Activated B cell treated with CpG ODN at 0.5 μM for 24 hours (primary cell): ENCODE measurements around the gene IGFBP1. TPM values are rescaled to one million over a fixed set of nuclear protein-coding genes. Genes with fewer than 3 reads are reported as not detected.

Experiments used
- ATAC-seq: fragments of 200-7000 bp; cut with Tn5 transposase; one replicate; pipeline ENCODE4 v1.10.0; 2021; ENCODE audit warnings: low read depth, mild to moderate bottlenecking, moderate library complexity
- CTCF ChIA-PET: fragments of 350-600 bp; sonication (Branson Sonifier 250); formaldehyde crosslinking; loops from one replicate; lab custom pipeline; 2021; ENCODE audit warnings: antibody characterized with exemption; lab: Charles Lee
- POLR2A ChIA-PET: fragments of 350-600 bp; sonication (Branson Sonifier 250); formaldehyde crosslinking; loops from one replicate; lab custom pipeline; 2021; ENCODE audit warnings: antibody characterized with exemption; lab: Charles Lee
- DNase-seq: peaks from one replicate; pipeline ENCODE4 v3.0.0; 2022
- H3K27ac Mint-ChIP-seq: one replicate; pipeline ENCODE4 v1.8.0; 2020; ENCODE audit warnings: mixed read lengths
- H3K27me3 Mint-ChIP-seq: one replicate; pipeline ENCODE4 v1.8.0; 2021; ENCODE audit warnings: mixed read lengths
- H3K36me3 Mint-ChIP-seq: one replicate; pipeline ENCODE4 v1.8.0; 2021; ENCODE audit warnings: low read depth, mixed read lengths
- H3K4me1 Mint-ChIP-seq: one replicate; pipeline ENCODE4 v1.8.0; 2021; ENCODE audit warnings: mixed read lengths
- H3K4me3 Mint-ChIP-seq: one replicate; pipeline ENCODE4 v1.8.0; 2020; ENCODE audit warnings: mild to moderate bottlenecking, mixed read lengths
- H3K9me3 Mint-ChIP-seq: one replicate; pipeline ENCODE4 v1.8.0; 2020; ENCODE audit warnings: mixed read lengths
- intact Hi-C: fragments of 100-400 bp; cut with micrococcal nuclease; formaldehyde crosslinking; loops from one replicate; pipeline ENCODE4 v1.15.1; 2024
- total RNA-seq: library from RNA; stranded (reverse); gene quantifications from 2 replicates; pipeline ENCODE4 v1.2.3, GENCODE V29; 2022
- TF ChIP-seq, protein P1 (sequence below): fragments of 200-600 bp; IDR thresholded peaks from one replicate; pipeline ENCODE4 v1.8.0; 2022; ENCODE audit warnings: antibody characterized with exemption, mild to moderate bottlenecking

Gene IGFBP1
- total RNA-seq, 1 donor from 2014 or later, result not detected

DNA sequence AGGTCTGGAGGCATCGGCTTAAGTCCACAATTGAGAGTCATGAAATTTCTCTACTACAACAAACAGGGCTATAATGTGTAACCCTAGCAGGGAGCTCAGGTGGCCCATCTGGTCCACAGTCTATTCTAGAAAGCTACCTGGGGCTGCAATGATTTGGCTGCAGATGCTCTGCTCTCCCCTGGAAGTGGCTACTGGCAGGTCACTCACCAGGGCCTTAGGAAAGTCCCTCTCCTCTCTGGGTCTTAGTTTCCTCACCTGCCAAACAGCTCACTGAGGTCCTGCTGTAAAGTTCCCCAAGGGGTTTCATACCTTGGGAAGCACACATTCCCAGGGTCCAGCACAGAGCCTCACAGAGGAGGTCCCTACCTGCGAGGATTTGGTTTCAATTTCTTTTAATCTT is 30.3 kb downstream of the IGFBP1 start:
- no peak overlapping the region for H3K4me3 Mint-ChIP-seq
- DNase-seq (no peak), ATAC-seq (no peak)
- no peak overlapping the region for H3K27ac Mint-ChIP-seq
- TF ChIP-seq, protein P1, sequence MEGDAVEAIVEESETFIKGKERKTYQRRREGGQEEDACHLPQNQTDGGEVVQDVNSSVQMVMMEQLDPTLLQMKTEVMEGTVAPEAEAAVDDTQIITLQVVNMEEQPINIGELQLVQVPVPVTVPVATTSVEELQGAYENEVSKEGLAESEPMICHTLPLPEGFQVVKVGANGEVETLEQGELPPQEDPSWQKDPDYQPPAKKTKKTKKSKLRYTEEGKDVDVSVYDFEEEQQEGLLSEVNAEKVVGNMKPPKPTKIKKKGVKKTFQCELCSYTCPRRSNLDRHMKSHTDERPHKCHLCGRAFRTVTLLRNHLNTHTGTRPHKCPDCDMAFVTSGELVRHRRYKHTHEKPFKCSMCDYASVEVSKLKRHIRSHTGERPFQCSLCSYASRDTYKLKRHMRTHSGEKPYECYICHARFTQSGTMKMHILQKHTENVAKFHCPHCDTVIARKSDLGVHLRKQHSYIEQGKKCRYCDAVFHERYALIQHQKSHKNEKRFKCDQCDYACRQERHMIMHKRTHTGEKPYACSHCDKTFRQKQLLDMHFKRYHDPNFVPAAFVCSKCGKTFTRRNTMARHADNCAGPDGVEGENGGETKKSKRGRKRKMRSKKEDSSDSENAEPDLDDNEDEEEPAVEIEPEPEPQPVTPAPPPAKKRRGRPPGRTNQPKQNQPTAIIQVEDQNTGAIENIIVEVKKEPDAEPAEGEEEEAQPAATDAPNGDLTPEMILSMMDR, result no peak
- POLR2A ChIA-PET, result no interaction called here
- intact Hi-C loops, result no loop called here
- H3K9me3 Mint-ChIP-seq, result no peaks in the 10 kb centered on the region
- H3K27me3 Mint-ChIP-seq, result peaks cover 58% of the 10 kb centered on the region
- peaks cover 18% of the 10 kb centered on the region for H3K4me1 Mint-ChIP-seq
- CTCF ChIA-PET, result interaction anchor here (1.2 to 3.1 kb wide), 3 partner anchors 11 to 1335 kb away, joined by 3 to 12 read pairs (median 4); no protein-coding TSS in a partner anchor
- H3K36me3 Mint-ChIP-seq, result no peaks in the 10 kb centered on the region

DNA sequence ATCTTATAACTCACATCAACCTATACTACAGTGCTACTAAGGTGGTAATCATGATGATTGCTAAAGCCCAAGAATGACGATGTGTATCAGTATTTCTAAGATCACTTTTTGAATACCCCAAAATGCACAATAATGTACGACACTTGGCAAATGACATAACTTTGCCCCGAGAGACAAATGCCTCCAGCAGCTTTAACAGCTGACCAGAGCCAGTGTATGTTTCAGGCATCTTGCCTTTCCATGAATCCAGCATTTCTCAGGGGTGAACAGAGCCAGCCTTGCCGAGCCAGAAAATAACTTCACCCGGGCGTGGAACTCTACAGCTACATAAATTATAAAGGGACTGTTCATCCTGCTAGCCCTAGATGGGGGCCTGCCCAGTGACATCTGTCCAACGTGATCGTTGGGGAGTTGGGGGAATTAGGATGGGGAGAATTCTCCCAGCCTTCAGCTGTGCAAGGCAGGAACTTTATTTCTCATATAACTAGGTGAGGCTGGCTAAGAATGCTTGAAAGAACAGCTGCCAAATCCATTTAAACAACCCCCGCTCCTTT is 31.0 kb downstream of the IGFBP1 start:
- CTCF ChIA-PET, result interaction anchor here (1.4 to 3.1 kb wide), 2 partner anchors 10 to 1334 kb away, joined by 4 to 12 read pairs; no protein-coding TSS in a partner anchor
- Mint-ChIP-seq H3K27ac (no peak overlapping the region), H3K4me3 (no peak overlapping the region), H3K27me3 (peaks cover 62% of the 10 kb centered on the region), H3K4me1 (peaks cover 18% of the 10 kb centered on the region), H3K9me3 (no peaks in the 10 kb centered on the region), H3K36me3 (no peaks in the 10 kb centered on the region)
- POLR2A ChIA-PET, result no interaction called here
- no peak for ATAC-seq
- DNase-seq, result no peak
- TF ChIP-seq, protein P1, result no peak
- intact Hi-C loops, result no loop called here

DNA sequence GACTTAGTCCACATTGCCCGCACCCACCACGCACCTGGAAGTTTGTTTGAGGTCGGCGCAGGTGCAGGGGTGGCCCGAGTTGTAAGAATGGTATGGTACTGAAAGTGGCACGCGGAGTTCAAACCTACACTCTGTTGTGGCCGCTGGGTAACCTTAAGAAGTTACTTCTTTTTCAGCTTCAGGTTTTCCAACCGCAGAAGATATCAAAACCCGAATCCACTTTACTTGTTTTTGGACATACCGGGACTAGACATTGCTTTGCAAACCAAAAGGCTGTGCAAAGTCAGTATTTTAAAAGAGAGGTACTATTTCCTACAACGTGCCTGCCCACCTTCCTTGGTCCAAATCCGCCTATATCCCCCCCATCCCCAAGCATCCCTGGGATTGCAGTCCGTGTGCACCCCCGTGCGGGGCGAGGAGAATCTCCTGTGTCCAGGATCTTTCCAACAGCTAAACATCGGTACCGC is 31.7 kb downstream of the IGFBP1 start:
- H3K27ac Mint-ChIP-seq, result no peak overlapping the region
- TF ChIP-seq, protein P1, result no peak
- CTCF ChIA-PET, result no interaction called here

DNA sequence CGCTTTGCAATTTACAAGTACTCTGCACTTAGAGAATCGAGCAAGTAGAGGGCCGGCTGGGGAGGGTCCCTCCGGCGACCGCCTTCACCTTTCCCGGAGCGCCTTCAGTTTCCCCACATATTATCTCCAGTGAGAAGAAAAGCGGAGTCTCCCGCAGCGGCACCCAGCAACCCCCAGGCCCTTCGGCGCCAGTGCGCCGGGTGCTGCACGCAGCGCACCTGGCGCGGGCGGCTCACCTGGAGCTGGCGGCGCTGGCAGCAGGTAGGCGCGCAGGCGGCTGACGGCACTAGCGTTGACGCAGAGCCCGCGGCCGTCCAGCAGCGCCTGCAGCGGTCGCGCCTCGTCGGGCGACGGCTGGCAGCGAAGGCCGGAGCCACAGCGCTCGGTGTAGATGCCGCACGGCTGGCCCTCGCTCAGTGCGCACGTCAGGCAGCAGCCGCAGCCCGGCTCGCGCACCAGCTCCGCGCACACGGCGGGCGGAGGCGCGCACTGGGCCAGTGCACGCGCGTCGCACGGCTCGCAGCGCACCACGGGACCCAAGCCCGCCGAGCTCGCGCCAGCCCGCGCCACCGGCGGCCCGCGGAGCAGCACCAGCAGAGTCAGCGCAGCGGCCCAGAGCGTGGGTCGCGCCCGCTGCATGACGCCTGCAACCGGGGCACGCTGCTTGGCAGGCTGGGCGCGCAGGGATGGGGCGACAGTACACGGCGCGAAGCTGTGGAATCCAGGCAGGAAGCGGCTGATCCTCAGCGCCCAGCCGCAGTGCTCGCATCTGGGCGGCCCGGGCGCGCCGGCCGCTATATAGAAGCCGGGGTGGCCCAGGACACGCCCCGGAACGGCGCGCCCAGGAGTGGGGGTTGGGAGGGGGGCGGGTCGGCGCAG is 32.5 kb downstream of the IGFBP1 start, which contains the start of gene IGFBP3:
IGFBP3 (minus strand) TSS at position 771 of the 879 bp plus-strand sequence; CDS start at position 639, 132 bp downstream.
- H3K27me3 Mint-ChIP-seq, result peaks cover 62% of the 10 kb centered on the region
- peaks cover 18% of the 10 kb centered on the region for H3K4me1 Mint-ChIP-seq
- intact Hi-C loops, result no loop called here
- ChIA-PET CTCF (no interaction called here), POLR2A (no interaction called here)
- ATAC-seq (peak; percentile 14), DNase-seq (no peak)
- H3K4me3 Mint-ChIP-seq, result no peak within 1 kb of the TSS
- H3K27ac Mint-ChIP-seq, result no peak within 1 kb of the TSS
- no peaks in the 10 kb centered on the region for H3K9me3 Mint-ChIP-seq
- TF ChIP-seq, protein P1, result no peak
- H3K36me3 Mint-ChIP-seq, result no peaks in the 10 kb centered on the region

More for the DNA sequence above, 31.7 kb downstream of the IGFBP1 start:
- Mint-ChIP-seq H3K4me3 (no peak overlapping the region), H3K9me3 (no peaks in the 10 kb centered on the region), H3K4me1 (peaks cover 18% of the 10 kb centered on the region), H3K36me3 (no peaks in the 10 kb centered on the region), H3K27me3 (peaks cover 62% of the 10 kb centered on the region)
- POLR2A ChIA-PET, result no interaction called here
- ATAC-seq, result no peak
- no peak for DNase-seq
- intact Hi-C loops, result no loop called here

DNA sequence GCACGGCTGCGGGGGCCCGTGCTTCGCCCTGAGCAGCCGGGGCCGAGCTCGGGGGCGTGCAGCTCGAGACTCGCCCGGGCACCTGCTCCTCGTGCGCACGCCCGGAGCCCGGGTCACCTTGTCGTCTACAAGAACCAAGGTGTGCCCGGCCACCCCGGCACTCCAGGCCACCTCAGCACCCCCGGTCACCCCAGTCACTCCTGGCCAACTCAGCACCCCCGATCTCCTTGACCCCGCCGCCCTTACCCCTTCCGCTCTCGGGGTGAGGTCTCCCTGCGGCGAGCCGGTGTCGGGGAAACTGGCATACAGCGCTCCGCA is 33.1 kb downstream of the IGFBP1 start:
- peaks cover 18% of the 10 kb centered on the region for H3K4me1 Mint-ChIP-seq
- TF ChIP-seq, protein P1, result no peak
- intact Hi-C loops, result no loop called here
- ChIA-PET POLR2A (no interaction called here), CTCF (no interaction called here)
- no peaks in the 10 kb centered on the region for H3K36me3 Mint-ChIP-seq
- no peak overlapping the region for H3K4me3 Mint-ChIP-seq
- no peak overlapping the region for H3K27ac Mint-ChIP-seq
- no peaks in the 10 kb centered on the region for H3K9me3 Mint-ChIP-seq
- ATAC-seq (no peak), DNase-seq (no peak)
- peaks cover 61% of the 10 kb centered on the region for H3K27me3 Mint-ChIP-seq
